Vagina (tissue), 2 donors: ENCODE results near the gene TJAP1.

Source experiments
- CTCF ChIP-seq, 3 experiments: fragments of 450-650 bp in 2 of 3; fragments of 200-600 bp in 1 of 3; sonication (generic) in 1 of 3; IDR thresholded peaks; one replicate each; pipeline ENCODE4 v1.5.1; 2017 to 2019; ENCODE audit warnings: antibody characterized with exemption in 3 of 3, mild to moderate bottlenecking in 2 of 3, moderate library complexity in 2 of 3
- POLR2A ChIP-seq, 2 donors: fragments of 450-650 bp; IDR thresholded peaks; one replicate each; pipeline ENCODE4 v1.6.1; 2017; ENCODE audit warnings: antibody characterized with exemption in 2 of 2, mild to moderate bottlenecking in 2 of 2, moderate library complexity in 2 of 2

- TF ChIP-seq CTCF (IDR thresholded peaks at IDR 0.05) (no peak), POLR2A (IDR thresholded peaks at IDR 0.05) (no peak)
Observed at GRCh38 chr6:43517505-43518357, 40.4 kb downstream of the TJAP1 start.
